T-helper 1 cell treated with Interleukin-12 subunit alpha and Interleukin-12 subunit beta and Interleukin-4 antibody, amounts not matched to agents 30 μg/mL and 1 μg/mL, for 36 hours (primary cell): ENCODE measurements around the gene CLDN4.
"Not testable (repeated sequence)": the region's sequence is repeated elsewhere in the genome, so short reads cannot be mapped to it uniquely, and the experiment has no call there.

Source experiments
- H3K27ac Mint-ChIP-seq: one replicate; pipeline ENCODE4 v1.8.0; 2021; ENCODE audit warnings: mild to moderate bottlenecking, mixed read lengths
- H3K27me3 Mint-ChIP-seq: one replicate; pipeline ENCODE4 v1.8.0; 2021; ENCODE audit warnings: low read depth, mixed read lengths
- H3K36me3 Mint-ChIP-seq: one replicate; pipeline ENCODE4 v1.8.0; 2021; ENCODE audit warnings: low read depth, mixed read lengths
- H3K4me1 Mint-ChIP-seq: one replicate; pipeline ENCODE4 v1.8.0; 2021; ENCODE audit warnings: low read depth, mixed read lengths
- H3K4me3 Mint-ChIP-seq: one replicate; pipeline ENCODE4 v1.8.0; 2021; ENCODE audit warnings: mild to moderate bottlenecking, moderate library complexity, mixed read lengths
- H3K9me3 Mint-ChIP-seq: one replicate; pipeline ENCODE4 v1.8.0; 2021; ENCODE audit warnings: mixed read lengths

CLDN4 gene

GRCh38 chr7:73831834-73832651 lies 1.2 kb downstream of the CLDN4 start:
- Mint-ChIP-seq H3K4me3 (no peak overlapping the region), H3K36me3 (no peaks in the 10 kb centered on the region)

GRCh38 chr7:73832806-73833205 lies 2.0 kb downstream of the CLDN4 start:
- Mint-ChIP-seq H3K4me3 (no peak overlapping the region), H3K4me1 (peaks cover 4% of the 10 kb centered on the region), H3K36me3 (no peaks in the 10 kb centered on the region), H3K27me3 (no peaks in the 10 kb centered on the region), H3K27ac (no peak overlapping the region), H3K9me3 (no peaks in the 10 kb centered on the region)

More at GRCh38 chr7:73831834-73832651, 1.2 kb downstream of the CLDN4 start:
- Mint-ChIP-seq H3K9me3 (no peaks in the 10 kb centered on the region), H3K27me3 (peaks cover 6% of the 10 kb centered on the region), H3K4me1 (peaks cover 9% of the 10 kb centered on the region), H3K27ac (no peak overlapping the region)

GRCh38 chr7:73833251-73833919 lies 2.6 kb downstream of the CLDN4 start:
- H3K9me3 Mint-ChIP-seq, result no peaks in the 10 kb centered on the region
- H3K36me3 Mint-ChIP-seq, result no peaks in the 10 kb centered on the region
- no peak overlapping the region for H3K4me3 Mint-ChIP-seq
- no peaks in the 10 kb centered on the region for H3K27me3 Mint-ChIP-seq
- H3K4me1 Mint-ChIP-seq, result peaks cover under 1% of the 10 kb centered on the region
- H3K27ac Mint-ChIP-seq, result no peak overlapping the region

GRCh38 chr7:73834626-73835191 lies 3.9 kb downstream of the CLDN4 start:
- no peaks in the 10 kb centered on the region for H3K36me3 Mint-ChIP-seq
- H3K27me3 Mint-ChIP-seq, result no peaks in the 10 kb centered on the region
- H3K27ac Mint-ChIP-seq, result no peak overlapping the region
- no peaks in the 10 kb centered on the region for H3K4me1 Mint-ChIP-seq
- H3K9me3 Mint-ChIP-seq, result no peaks in the 10 kb centered on the region
- H3K4me3 Mint-ChIP-seq, result no peak overlapping the region

- not testable (repeated sequence) for H3K4me3 Mint-ChIP-seq, H3K27ac Mint-ChIP-seq, H3K9me3 Mint-ChIP-seq, H3K4me1 Mint-ChIP-seq, H3K36me3 Mint-ChIP-seq, H3K27me3 Mint-ChIP-seq
These were observed 6.4 kb downstream of the CLDN4 start for GRCh38 chr7:73837167-73837566.

- Mint-ChIP-seq H3K9me3 (no peaks in the 10 kb centered on the region), H3K4me3 (no peak overlapping the region), H3K4me1 (peaks cover 4% of the 10 kb centered on the region), H3K27me3 (peaks cover under 1% of the 10 kb centered on the region), H3K27ac (no peak overlapping the region), H3K36me3 (no peaks in the 10 kb centered on the region)
These were observed 7.8 kb downstream of the CLDN4 start for GRCh38 chr7:73838642-73839041.

GRCh38 chr7:73839290-73839689 lies 8.5 kb downstream of the CLDN4 start:
- peaks cover 4% of the 10 kb centered on the region for H3K4me1 Mint-ChIP-seq
- H3K4me3 Mint-ChIP-seq, result no peak overlapping the region
- peak overlapping the region; percentile 9 for H3K27ac Mint-ChIP-seq
- no peaks in the 10 kb centered on the region for H3K36me3 Mint-ChIP-seq
- H3K9me3 Mint-ChIP-seq, result no peaks in the 10 kb centered on the region
- H3K27me3 Mint-ChIP-seq, result peaks cover 7% of the 10 kb centered on the region

GRCh38 chr7:73839743-73840714 lies 9.2 kb downstream of the CLDN4 start:
- Mint-ChIP-seq H3K4me1 (peaks cover 4% of the 10 kb centered on the region), H3K27ac (no peak overlapping the region), H3K27me3 (peaks cover 13% of the 10 kb centered on the region), H3K9me3 (no peaks in the 10 kb centered on the region), H3K36me3 (no peaks in the 10 kb centered on the region), H3K4me3 (peak overlapping the region; percentile 34)

GRCh38 chr7:73840715-73841379 lies 10.1 kb downstream of the CLDN4 start:
- Mint-ChIP-seq H3K4me3 (peak overlapping the region; percentile 21), H3K27ac (no peak overlapping the region), H3K9me3 (no peaks in the 10 kb centered on the region), H3K4me1 (peaks cover 4% of the 10 kb centered on the region), H3K27me3 (peaks cover 16% of the 10 kb centered on the region), H3K36me3 (no peaks in the 10 kb centered on the region)

GRCh38 chr7:73841689-73842066 lies 10.9 kb downstream of the CLDN4 start:
- no peak overlapping the region for H3K27ac Mint-ChIP-seq
- peaks cover 16% of the 10 kb centered on the region for H3K27me3 Mint-ChIP-seq
- peak overlapping the region; percentile 87 for H3K4me3 Mint-ChIP-seq
- no peaks in the 10 kb centered on the region for H3K9me3 Mint-ChIP-seq
- H3K4me1 Mint-ChIP-seq, result peaks cover 4% of the 10 kb centered on the region
- H3K36me3 Mint-ChIP-seq, result no peaks in the 10 kb centered on the region

- H3K27ac Mint-ChIP-seq, result peak within 1 kb of the TSS; percentile 36
- H3K27me3 Mint-ChIP-seq, result peaks cover 16% of the 10 kb centered on the region
- H3K36me3 Mint-ChIP-seq, result no peaks in the 10 kb centered on the region
- peaks cover 4% of the 10 kb centered on the region for H3K4me1 Mint-ChIP-seq
- no peaks in the 10 kb centered on the region for H3K9me3 Mint-ChIP-seq
- H3K4me3 Mint-ChIP-seq, result peak within 1 kb of the TSS; percentile 87
These were observed 11.5 kb downstream of the CLDN4 start, which contains the start of gene METTL27 for GRCh38 chr7:73842067-73842976. METTL27 (minus strand) TSS chr7:73842516; CDS start chr7:73842140, 376 bp downstream.

GRCh38 chr7:73844131-73844547 lies 13.3 kb downstream of the CLDN4 start:
- H3K36me3 Mint-ChIP-seq, result no peaks in the 10 kb centered on the region
- H3K27ac Mint-ChIP-seq, result no peak overlapping the region
- H3K9me3 Mint-ChIP-seq, result no peaks in the 10 kb centered on the region

More at GRCh38 chr7:73844131-73844547, 13.3 kb downstream of the CLDN4 start:
- Mint-ChIP-seq H3K27me3 (peaks cover 16% of the 10 kb centered on the region), H3K4me1 (peaks cover 4% of the 10 kb centered on the region), H3K4me3 (peak overlapping the region; percentile 8)
